Activated naive CD4-positive, alpha-beta T cell treated with anti-CD3 and anti-CD28 coated beads, Interleukin-2, amount 10 ng/mL, durations not matched to agents 7 days and 5 days (primary cell): ENCODE results near the gene HLA-DMB.

Experiments
- CTCF ChIA-PET: fragments of 350-600 bp; sonication (Branson Sonifier 250); formaldehyde crosslinking; loops from one replicate; lab custom pipeline; 2021; ENCODE audit warnings: antibody characterized with exemption; lab: Charles Lee
- DNase-seq: peaks from one replicate; pipeline ENCODE4 v3.0.0-alpha.2; 2020
- H3K27ac Mint-ChIP-seq: one replicate; pipeline ENCODE4 v1.8.0; 2021; ENCODE audit warnings: mild to moderate bottlenecking, moderate library complexity, mixed read lengths
- H3K27me3 Mint-ChIP-seq: one replicate; pipeline ENCODE4 v1.8.0; 2021; ENCODE audit warnings: mild to moderate bottlenecking, mixed read lengths
- H3K36me3 Mint-ChIP-seq: one replicate; pipeline ENCODE4 v1.8.0; 2021; ENCODE audit warnings: mixed read lengths
- H3K4me1 Mint-ChIP-seq: one replicate; pipeline ENCODE4 v1.8.0; 2021; ENCODE audit warnings: mixed read lengths
- H3K4me3 Mint-ChIP-seq: one replicate; pipeline ENCODE4 v1.8.0; 2021; ENCODE audit warnings: mild to moderate bottlenecking, moderate library complexity, mixed read lengths
- H3K9me3 Mint-ChIP-seq: one replicate; pipeline ENCODE4 v1.8.0; 2021; ENCODE audit warnings: mixed read lengths

The HLA-DMB gene

DNA sequence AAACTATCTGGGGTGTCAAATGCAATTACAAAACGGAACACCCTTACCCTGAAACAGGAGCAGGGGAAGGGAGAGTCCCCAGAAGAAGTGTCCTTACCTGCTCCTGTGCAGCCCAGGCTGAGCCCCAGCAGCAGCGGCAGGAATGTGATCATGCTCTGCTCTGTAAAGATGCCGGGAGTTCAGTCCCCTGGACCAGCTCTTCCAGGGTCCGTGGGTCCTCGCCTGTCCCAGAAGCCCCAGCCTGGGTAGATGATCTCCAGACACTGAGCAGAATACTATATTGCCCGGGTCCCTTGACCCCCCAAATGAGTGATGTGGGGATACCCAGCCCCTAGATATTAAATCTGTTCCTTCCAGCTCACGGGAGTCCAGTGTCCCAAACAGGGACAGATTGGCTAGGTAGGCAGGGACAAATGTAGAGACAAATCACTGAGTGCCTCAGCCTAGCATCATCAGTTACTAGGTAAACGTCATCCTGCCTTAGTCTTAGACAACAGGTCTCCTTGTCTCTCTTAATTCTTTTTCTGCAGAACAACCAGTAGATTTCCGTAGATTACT lies at the start of gene HLA-DMB:
Gene HLA-DMB (minus strand): TSS at position 373 of the 558 bp plus-strand sequence. CDS start 221 bp downstream, at position 152.
- Mint-ChIP-seq H3K36me3 (peaks cover 6% of the 10 kb centered on the region), H3K27me3 (peaks cover 6% of the 10 kb centered on the region), H3K4me3 (peak within 1 kb of the TSS; percentile 83), H3K4me1 (peaks cover 66% of the 10 kb centered on the region), H3K27ac (peak within 1 kb of the TSS; percentile 97), H3K9me3 (no peaks in the 10 kb centered on the region)
- peak; percentile 64 for DNase-seq
- CTCF ChIA-PET: interaction anchor here (0.8 to 7.2 kb wide), 8 partner anchors 14 to 102 kb away, joined by 3 to 95 read pairs (median 4); partner anchors contain the start of genes HLA-DMA and TAP2

DNA sequence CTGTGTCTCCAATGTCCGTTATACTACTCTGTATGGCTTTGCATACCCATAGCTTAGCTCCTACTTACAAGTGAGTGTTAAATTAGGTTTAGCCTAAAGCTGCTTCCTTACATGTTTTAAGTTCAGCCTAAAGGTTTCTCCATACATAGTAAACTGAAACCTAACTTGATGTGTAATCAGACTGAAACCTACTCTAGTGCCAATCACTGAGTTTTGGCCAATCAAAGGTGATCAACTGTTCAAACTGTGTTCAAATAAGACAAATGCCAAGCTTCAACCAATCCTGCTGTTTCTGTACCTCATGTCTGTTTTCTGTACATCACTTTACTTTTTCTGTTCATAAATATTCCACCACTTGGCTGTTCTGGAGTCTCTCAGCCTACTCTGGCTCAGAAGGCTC lies 48.5 kb upstream of the HLA-DMB start:
- Mint-ChIP-seq H3K9me3 (no peaks in the 10 kb centered on the region), H3K4me3 (no peak overlapping the region), H3K4me1 (peaks cover 5% of the 10 kb centered on the region), H3K27ac (no peak overlapping the region), H3K36me3 (no peaks in the 10 kb centered on the region), H3K27me3 (peaks cover 39% of the 10 kb centered on the region)
- no peak for DNase-seq
- CTCF ChIA-PET: interaction anchor here (1.4 to 8.2 kb wide), 2 partner anchors 54 to 121 kb away, joined by 4 to 140 read pairs; no protein-coding TSS in a partner anchor

DNA sequence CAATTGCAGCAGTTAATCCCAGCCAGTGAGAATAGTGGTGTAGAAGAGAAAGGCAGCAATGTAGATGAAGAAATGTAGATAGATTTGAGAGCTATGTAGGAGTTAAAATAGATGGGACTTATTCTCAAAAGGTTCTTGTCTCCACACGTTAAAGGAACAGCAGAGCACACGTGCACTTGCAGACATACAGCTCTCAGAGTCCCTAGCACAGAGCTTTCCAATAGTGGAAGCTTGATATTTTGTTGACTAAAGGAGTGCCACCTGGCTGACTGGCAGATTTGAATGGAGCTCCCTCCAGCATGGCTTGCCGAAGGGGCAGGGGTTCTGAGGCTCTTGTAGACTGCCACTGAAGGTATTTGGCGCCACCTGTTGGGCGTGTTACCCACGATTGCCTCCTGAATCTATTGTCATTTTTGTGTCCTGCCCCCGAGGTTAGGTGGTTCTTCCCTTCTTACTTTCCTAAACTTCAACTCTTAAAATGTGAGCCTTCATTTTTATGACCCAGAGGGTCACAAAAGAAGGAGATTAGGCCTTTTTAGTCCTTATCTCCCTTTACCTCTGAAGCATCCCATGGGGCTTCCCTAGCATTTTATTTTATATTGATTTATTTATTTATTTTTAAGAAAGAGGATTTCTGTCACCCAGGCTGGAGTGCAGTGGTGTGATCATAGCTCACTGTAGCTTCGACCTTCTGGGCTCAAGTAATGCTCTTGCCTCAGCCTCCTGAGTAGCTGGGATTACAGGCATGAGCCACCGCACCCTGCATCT lies 44.0 kb upstream of the HLA-DMB start:
- Mint-ChIP-seq H3K27ac (peak overlapping the region; percentile 12), H3K4me3 (no peak overlapping the region), H3K4me1 (peaks cover 20% of the 10 kb centered on the region), H3K36me3 (peaks cover 22% of the 10 kb centered on the region), H3K27me3 (peaks cover 24% of the 10 kb centered on the region), H3K9me3 (no peaks in the 10 kb centered on the region)
- peak; percentile 95 for DNase-seq
- CTCF ChIA-PET: interaction anchor here (0.6 to 8.2 kb wide), 43 partner anchors 9 to 264 kb away, joined by 3 to 140 read pairs (median 5); partner anchors contain the start of genes HLA-DMA, HLA-DMB and TAP2

DNA sequence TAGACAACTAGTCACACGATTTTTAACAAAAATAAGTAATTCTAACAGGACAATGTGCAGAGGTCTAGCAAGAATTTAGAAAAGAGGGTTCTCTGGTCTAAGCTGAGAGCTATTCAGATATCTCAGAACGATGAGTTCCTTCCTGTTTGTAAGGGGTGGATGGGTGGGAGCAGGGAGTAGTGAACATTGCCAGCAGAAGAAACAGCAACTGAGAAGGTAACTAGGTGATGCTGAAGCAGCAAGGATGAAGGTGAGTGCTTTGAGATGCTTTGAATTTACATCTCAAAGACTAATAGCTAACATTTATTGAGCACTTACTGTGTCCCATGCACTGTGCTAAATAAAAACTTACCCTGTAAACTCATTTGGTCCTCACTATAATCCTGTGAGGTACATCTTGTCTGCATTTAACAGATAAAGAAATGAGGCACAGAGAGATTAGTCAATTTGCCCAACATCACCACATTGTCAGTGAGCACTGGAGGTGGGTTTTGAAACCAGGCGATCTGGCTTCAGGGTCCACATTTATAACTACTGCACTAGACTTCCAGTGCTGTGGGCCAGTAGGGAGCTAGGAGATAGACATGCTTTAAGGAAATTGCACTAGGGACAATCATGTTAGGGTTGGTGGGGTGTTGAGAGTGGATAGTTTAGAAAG lies 43.3 kb upstream of the HLA-DMB start:
- H3K27ac Mint-ChIP-seq: peak overlapping the region; percentile 46
- no peak overlapping the region for H3K4me3 Mint-ChIP-seq

DNA sequence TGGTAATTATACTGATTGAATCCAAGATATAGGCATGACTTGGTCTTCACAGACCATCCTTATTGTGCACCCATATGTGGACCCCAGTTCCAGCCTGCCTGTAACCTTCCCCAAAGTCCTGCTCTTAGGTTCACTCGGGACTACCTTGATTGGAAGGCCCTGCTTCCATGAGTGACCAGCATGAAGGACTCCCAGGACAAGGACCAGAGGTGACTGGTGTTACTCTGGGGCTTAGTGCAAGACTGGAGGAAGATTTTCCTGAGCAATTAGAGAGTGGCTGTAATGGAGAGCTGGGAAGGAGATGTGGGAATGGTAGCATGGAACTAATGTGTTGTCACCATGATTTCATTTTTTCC lies 42.6 kb upstream of the HLA-DMB start:
- Mint-ChIP-seq H3K4me1 (peaks cover 27% of the 10 kb centered on the region), H3K36me3 (peaks cover 35% of the 10 kb centered on the region), H3K27ac (peak overlapping the region; percentile 46), H3K27me3 (peaks cover 24% of the 10 kb centered on the region), H3K9me3 (no peaks in the 10 kb centered on the region), H3K4me3 (no peak overlapping the region)
- DNase-seq: no peak
- CTCF ChIA-PET: interaction anchor here (1.4 to 8.2 kb wide), 14 partner anchors 9 to 265 kb away, joined by 3 to 140 read pairs (median 20); partner anchors contain the start of genes HLA-DMA, HLA-DMB and TAP2

More for the DNA sequence above, 43.3 kb upstream of the HLA-DMB start:
- DNase-seq: no peak
- H3K9me3 Mint-ChIP-seq: no peaks in the 10 kb centered on the region
- H3K4me1 Mint-ChIP-seq: peaks cover 24% of the 10 kb centered on the region
- peaks cover 28% of the 10 kb centered on the region for H3K36me3 Mint-ChIP-seq
- H3K27me3 Mint-ChIP-seq: peaks cover 24% of the 10 kb centered on the region
- CTCF ChIA-PET: interaction anchor here (0.6 to 8.2 kb wide), 42 partner anchors 9 to 264 kb away, joined by 3 to 140 read pairs (median 5); partner anchors contain the start of genes HLA-DMA, HLA-DMB and TAP2

DNA sequence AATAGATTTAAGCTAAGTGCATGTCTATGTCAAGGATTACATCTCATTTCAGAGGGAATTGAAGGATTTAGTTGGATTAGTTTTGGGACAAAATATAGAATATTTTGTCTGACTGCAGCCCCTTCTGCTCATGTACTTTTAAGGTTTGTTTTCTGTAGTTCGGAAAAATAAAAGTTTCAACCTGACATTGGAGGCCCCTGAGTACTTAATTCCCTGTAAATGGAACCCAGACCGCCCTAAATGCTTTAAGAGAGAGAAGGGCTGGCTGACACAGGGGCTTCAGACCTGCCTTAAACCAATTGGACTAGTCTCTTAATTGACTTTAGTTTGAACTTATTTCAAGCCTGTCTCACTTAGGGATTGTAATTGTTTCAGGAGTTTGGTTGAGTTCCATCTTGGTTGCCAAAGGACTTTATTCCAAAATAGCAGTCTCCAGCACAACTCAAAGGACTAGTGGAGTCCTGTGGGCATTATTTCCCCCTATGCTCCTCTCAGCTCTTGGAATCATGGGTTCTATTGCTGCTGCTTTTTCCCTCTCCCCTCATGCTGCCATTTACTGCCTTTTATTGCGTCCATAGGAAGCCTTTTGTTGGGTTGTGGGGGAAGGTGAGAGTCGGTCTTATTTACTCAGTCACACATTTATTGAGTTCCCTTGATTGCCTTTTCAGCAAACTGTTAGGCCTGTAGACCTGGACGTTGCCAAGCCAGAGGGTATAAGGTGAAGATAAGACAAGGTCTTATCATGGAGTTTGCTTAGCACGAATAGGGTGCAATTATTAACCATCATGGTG lies 42.1 kb upstream of the HLA-DMB start:
- Mint-ChIP-seq H3K9me3 (no peaks in the 10 kb centered on the region), H3K4me1 (peaks cover 33% of the 10 kb centered on the region)

DNA sequence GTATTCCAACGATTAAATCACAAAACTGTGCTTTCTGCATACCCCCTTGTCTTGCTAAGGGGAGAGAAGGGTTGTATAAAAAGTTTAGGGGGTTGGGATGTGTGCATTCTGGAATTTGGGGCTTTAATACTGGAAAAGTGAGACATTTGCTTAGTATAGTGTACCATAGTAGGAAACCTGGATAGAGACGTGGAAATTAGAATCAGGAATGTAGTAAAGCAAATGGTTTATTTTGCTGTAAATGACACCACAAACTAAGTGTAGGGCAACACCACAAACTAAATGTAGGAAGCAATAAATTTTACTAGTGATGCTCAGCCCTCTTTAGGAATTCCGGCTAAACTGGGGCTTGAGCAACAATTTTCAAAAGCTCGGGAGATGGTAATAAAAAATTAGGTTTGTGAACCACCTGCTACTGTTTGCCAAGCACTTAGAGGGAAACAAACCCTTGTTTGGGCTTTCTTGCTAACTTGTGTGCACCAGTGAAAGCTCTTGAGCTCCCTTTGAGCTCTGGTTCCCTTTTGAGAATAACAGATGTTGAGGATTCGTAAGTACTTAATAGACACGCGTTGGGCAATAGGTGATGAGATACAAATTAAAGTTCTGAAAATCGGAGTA lies 41.4 kb upstream of the HLA-DMB start:
- CTCF ChIA-PET: interaction anchor here (0.9 to 8.2 kb wide), 5 partner anchors 9 to 143 kb away, joined by 3 to 140 read pairs (median 5); partner anchors contain the start of genes HLA-DMA and TAP2
- H3K36me3 Mint-ChIP-seq: peaks cover 47% of the 10 kb centered on the region
- DNase-seq: no peak
- peaks cover 12% of the 10 kb centered on the region for H3K27me3 Mint-ChIP-seq
- H3K4me3 Mint-ChIP-seq: no peak overlapping the region
- no peaks in the 10 kb centered on the region for H3K9me3 Mint-ChIP-seq
- no peak overlapping the region for H3K27ac Mint-ChIP-seq
- peaks cover 40% of the 10 kb centered on the region for H3K4me1 Mint-ChIP-seq

More for the DNA sequence above, 42.1 kb upstream of the HLA-DMB start:
- Mint-ChIP-seq H3K27me3 (peaks cover 19% of the 10 kb centered on the region), H3K36me3 (peaks cover 40% of the 10 kb centered on the region), H3K4me3 (no peak overlapping the region), H3K27ac (peak overlapping the region; percentile 16)
- no peak for DNase-seq
- CTCF ChIA-PET: interaction anchor here (0.9 to 8.2 kb wide), 13 partner anchors 8 to 144 kb away, joined by 3 to 140 read pairs (median 22); partner anchors contain the start of genes HLA-DMA, HLA-DMB and TAP2

DNA sequence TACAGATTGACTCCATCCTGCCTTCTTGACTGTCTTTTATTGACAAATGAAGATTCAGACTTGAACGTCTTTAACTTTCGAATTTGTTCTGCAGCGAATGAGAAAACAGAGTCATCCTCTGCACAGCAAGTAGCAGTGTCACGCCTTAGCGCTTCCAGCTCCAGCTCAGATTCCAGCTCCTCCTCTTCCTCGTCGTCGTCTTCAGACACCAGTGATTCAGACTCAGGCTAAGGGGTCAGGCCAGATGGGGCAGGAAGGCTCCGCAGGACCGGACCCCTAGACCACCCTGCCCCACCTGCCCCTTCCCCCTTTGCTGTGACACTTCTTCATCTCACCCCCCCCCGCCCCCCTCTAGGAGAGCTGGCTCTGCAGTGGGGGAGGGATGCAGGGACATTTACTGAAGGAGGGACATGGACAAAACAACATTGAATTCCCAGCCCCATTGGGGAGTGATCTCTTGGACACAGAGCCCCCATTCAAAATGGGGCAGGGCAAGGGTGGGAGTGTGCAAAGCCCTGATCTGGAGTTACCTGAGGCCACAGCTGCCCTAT lies 39.7 kb upstream of the HLA-DMB start:
- peaks cover 64% of the 10 kb centered on the region for H3K36me3 Mint-ChIP-seq
- no peaks in the 10 kb centered on the region for H3K9me3 Mint-ChIP-seq
- CTCF ChIA-PET: interaction anchor here (1.0 to 4.2 kb wide), 5 partner anchors 28 to 142 kb away, joined by 3 to 16 read pairs (median 4); partner anchors contain the start of genes HLA-DMA and TAP2
- H3K27ac Mint-ChIP-seq: peak overlapping the region; percentile 46
- peaks cover 56% of the 10 kb centered on the region for H3K4me1 Mint-ChIP-seq
- H3K4me3 Mint-ChIP-seq: no peak overlapping the region
- no peak for DNase-seq
- H3K27me3 Mint-ChIP-seq: no peaks in the 10 kb centered on the region

DNA sequence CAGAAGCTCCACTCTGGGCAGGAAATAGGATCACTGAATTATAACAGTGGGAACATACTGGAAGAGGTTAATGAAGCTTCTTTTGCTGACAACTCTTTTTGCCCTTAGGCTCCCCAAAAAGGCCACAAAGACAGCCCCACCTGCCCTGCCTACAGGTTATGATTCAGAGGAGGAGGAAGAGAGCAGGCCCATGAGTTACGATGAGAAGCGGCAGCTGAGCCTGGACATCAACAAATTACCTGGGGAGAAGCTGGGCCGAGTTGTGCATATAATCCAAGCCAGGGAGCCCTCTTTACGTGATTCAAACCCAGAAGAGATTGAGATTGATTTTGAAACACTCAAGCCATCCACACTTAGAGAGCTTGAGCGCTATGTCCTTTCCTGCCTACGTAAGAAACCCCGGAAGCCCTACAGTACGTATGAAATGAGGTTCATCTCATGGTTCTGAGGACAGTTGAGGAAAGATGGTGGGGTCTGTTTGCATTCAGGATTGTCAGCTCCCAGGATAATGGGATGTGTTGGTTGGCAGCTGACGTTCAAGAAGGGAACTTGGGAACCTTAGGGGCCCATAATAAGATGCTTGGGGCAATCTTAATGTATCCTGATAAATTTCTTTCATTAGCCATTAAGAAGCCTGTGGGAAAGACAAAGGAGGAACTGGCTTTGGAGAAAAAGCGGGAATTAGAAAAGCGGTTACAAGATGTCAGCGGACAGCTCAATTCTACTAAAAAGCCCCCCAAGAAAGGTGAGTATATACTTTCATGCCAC lies 39.1 kb upstream of the HLA-DMB start:
- DNase-seq: no peak
- H3K4me1 Mint-ChIP-seq: peaks cover 62% of the 10 kb centered on the region
- CTCF ChIA-PET: interaction anchor here (1.0 to 4.2 kb wide), 5 partner anchors 13 to 142 kb away, joined by 3 to 16 read pairs (median 3); partner anchors contain the start of gene TAP2
- peaks cover 70% of the 10 kb centered on the region for H3K36me3 Mint-ChIP-seq
- peak overlapping the region; percentile 46 for H3K27ac Mint-ChIP-seq
- H3K27me3 Mint-ChIP-seq: no peaks in the 10 kb centered on the region
- H3K4me3 Mint-ChIP-seq: no peak overlapping the region
- H3K9me3 Mint-ChIP-seq: no peaks in the 10 kb centered on the region

DNA sequence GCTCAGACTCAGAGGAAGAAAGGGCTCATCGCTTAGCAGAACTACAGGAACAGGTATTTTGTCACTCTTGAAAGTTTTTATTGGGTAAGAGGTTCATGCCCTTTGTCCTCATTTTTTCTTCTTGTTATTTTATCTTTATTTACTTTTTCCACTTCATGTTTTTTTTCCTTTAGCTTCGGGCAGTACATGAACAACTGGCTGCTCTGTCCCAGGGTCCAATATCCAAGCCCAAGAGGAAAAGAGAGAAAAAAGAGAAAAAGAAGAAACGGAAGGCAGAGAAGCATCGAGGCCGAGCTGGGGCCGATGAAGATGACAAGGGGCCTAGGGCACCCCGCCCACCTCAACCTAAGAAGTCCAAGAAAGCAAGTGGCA lies 37.1 kb upstream of the HLA-DMB start:
- Mint-ChIP-seq H3K4me1 (peaks cover 48% of the 10 kb centered on the region), H3K9me3 (no peaks in the 10 kb centered on the region), H3K27ac (no peak overlapping the region), H3K4me3 (no peak overlapping the region), H3K36me3 (peaks cover 88% of the 10 kb centered on the region), H3K27me3 (no peaks in the 10 kb centered on the region)
- CTCF ChIA-PET: interaction anchor here (1.2 to 4.2 kb wide), 3 partner anchors 24 to 139 kb away, joined by 4 to 16 read pairs (median 5); partner anchors contain the start of gene TAP2
- no peak for DNase-seq

DNA sequence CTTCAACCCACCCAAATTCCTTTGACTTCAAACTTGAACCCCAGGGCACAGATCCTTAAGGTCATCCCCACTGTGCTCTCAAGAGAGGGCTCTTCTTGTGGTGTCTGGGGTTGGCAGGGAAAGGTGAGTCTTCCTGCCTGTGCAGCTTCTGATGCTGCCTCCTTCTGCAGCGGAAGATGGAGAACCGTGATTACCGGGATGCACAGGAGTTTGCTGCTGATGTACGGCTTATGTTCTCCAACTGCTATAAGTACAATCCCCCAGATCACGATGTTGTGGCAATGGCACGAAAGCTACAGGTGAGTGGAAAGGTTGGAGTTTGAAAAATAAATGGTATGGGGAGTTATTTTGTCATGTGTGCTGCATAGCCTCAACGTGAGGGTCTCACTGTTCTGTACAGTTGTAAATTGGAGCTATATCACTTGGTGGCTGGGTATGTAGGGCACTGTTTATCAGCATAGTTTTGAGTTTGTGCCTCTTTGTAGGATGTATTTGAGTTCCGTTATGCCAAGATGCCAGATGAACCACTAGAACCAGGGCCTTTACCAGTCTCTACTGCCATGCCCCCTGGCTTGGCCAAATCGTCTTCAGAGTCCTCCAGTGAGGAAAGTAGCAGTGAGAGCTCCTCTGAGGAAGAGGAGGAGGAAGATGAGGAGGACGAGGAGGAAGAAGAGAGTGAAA lies 36.6 kb upstream of the HLA-DMB start:
- no peak for DNase-seq
- CTCF ChIA-PET: interaction anchor here (1.2 to 4.2 kb wide), 3 partner anchors 23 to 139 kb away, joined by 4 to 16 read pairs (median 5); partner anchors contain the start of gene TAP2
- Mint-ChIP-seq H3K4me3 (no peak overlapping the region), H3K4me1 (peaks cover 47% of the 10 kb centered on the region), H3K9me3 (no peaks in the 10 kb centered on the region), H3K27me3 (peaks cover 1% of the 10 kb centered on the region), H3K27ac (peak overlapping the region; percentile 50), H3K36me3 (peaks cover 91% of the 10 kb centered on the region)
